KOPT-K1 (cell line): Measurements from ENCODE around the gene LDLRAD4.
"Not testable (repeated sequence)": the region's sequence is repeated elsewhere in the genome, so short reads cannot be mapped to it uniquely, and the experiment has no call there.

Experiments used
- H3K27ac ChIP-seq: fragments of 200-600 bp; sonication (generic); 2 replicates; pipeline ENCODE4 v1.5.1; 2016; ENCODE audit warnings: antibody characterized with exemption, mild to moderate bottlenecking, low read depth, low read length; ENCODE audit not compliant: poor library complexity, severe bottlenecking
- H3K36me3 ChIP-seq: fragments of 200-600 bp; sonication (generic); 2 replicates; pipeline ENCODE4 v1.5.1; 2017; ENCODE audit warnings: antibody characterized with exemption, mild to moderate bottlenecking, low read length, moderate library complexity; ENCODE audit not compliant: insufficient read depth
- H3K9me3 ChIP-seq: fragments of 200-600 bp; sonication (generic); 2 replicates; pipeline ENCODE4 v1.5.1; 2017; ENCODE audit warnings: antibody characterized with exemption, low read length, mild to moderate bottlenecking; ENCODE audit not compliant: insufficient read depth, poor library complexity, severe bottlenecking

Gene LDLRAD4

GRCh38 chr18:13589316-13589715, 370.8 kb downstream of the LDLRAD4 start:
- Histone ChIP-seq H3K9me3 (no peaks in the 10 kb centered on the region), H3K36me3 (peaks cover 46% of the 10 kb centered on the region), H3K27ac (peak overlapping the region; percentile 42)

GRCh38 chr18:13589943-13590342, 371.4 kb downstream of the LDLRAD4 start:
- Histone ChIP-seq H3K27ac (peak overlapping the region; percentile 42), H3K9me3 (peaks cover under 1% of the 10 kb centered on the region), H3K36me3 (peaks cover 39% of the 10 kb centered on the region)

- peaks cover 24% of the 10 kb centered on the region for H3K9me3 ChIP-seq
- H3K27ac ChIP-seq = peak overlapping the region; percentile 20
- H3K36me3 ChIP-seq = peaks cover 29% of the 10 kb centered on the region
These were observed 373.7 kb downstream of the LDLRAD4 start for GRCh38 chr18:13592246-13592645.

- Histone ChIP-seq H3K9me3 (peaks cover 43% of the 10 kb centered on the region), H3K27ac (no peak overlapping the region), H3K36me3 (peaks cover 34% of the 10 kb centered on the region)
These were observed 376.0 kb downstream of the LDLRAD4 start for GRCh38 chr18:13594551-13594950.

- H3K36me3 ChIP-seq = peaks cover 35% of the 10 kb centered on the region
- H3K27ac ChIP-seq = no peak overlapping the region
- peaks cover 43% of the 10 kb centered on the region for H3K9me3 ChIP-seq
These were observed 378.5 kb downstream of the LDLRAD4 start for GRCh38 chr18:13597068-13597467.

- Histone ChIP-seq H3K27ac (no peak overlapping the region), H3K9me3 (peaks cover 43% of the 10 kb centered on the region), H3K36me3 (peaks cover 31% of the 10 kb centered on the region)
These were observed 380.0 kb downstream of the LDLRAD4 start for GRCh38 chr18:13598591-13598990.

- Histone ChIP-seq H3K36me3 (peaks cover 27% of the 10 kb centered on the region), H3K9me3 (peaks cover 43% of the 10 kb centered on the region), H3K27ac (no peak overlapping the region)
These were observed 380.5 kb downstream of the LDLRAD4 start for GRCh38 chr18:13599031-13599430.

- peak overlapping the region; percentile 98 for H3K27ac ChIP-seq
- peaks cover 12% of the 10 kb centered on the region for H3K36me3 ChIP-seq
- H3K9me3 ChIP-seq = peaks cover 8% of the 10 kb centered on the region
These were observed 384.9 kb downstream of the LDLRAD4 start for GRCh38 chr18:13603304-13604019.

- peak overlapping the region; percentile 98 for H3K27ac ChIP-seq
- H3K36me3 ChIP-seq = peaks cover 5% of the 10 kb centered on the region
- H3K9me3 ChIP-seq = no peaks in the 10 kb centered on the region
These were observed 386.2 kb downstream of the LDLRAD4 start for GRCh38 chr18:13604786-13605185.

- Histone ChIP-seq H3K36me3 (peaks cover 5% of the 10 kb centered on the region), H3K27ac (peak overlapping the region; percentile 98), H3K9me3 (no peaks in the 10 kb centered on the region)
These were observed 386.9 kb downstream of the LDLRAD4 start for GRCh38 chr18:13605477-13605876.

- Histone ChIP-seq H3K36me3 (peaks cover 5% of the 10 kb centered on the region), H3K9me3 (no peaks in the 10 kb centered on the region), H3K27ac (peak overlapping the region; percentile 98)
These were observed 387.3 kb downstream of the LDLRAD4 start for GRCh38 chr18:13605901-13606300.

GRCh38 chr18:13606604-13607254, 388.2 kb downstream of the LDLRAD4 start:
- Histone ChIP-seq H3K36me3 (peaks cover 3% of the 10 kb centered on the region), H3K27ac (peak overlapping the region; percentile 98), H3K9me3 (no peaks in the 10 kb centered on the region)

GRCh38 chr18:13608024-13608562, 389.5 kb downstream of the LDLRAD4 start:
- H3K36me3 ChIP-seq, H3K9me3 ChIP-seq: not testable (repeated sequence)
- peak overlapping the region; percentile 98 for H3K27ac ChIP-seq

GRCh38 chr18:13608791-13609532, 390.4 kb downstream of the LDLRAD4 start:
- H3K9me3 ChIP-seq = no peaks in the 10 kb centered on the region
- H3K36me3 ChIP-seq = peaks cover 6% of the 10 kb centered on the region
- peak overlapping the region; percentile 98 for H3K27ac ChIP-seq

GRCh38 chr18:13610555-13611141, 392.1 kb downstream of the LDLRAD4 start:
- Histone ChIP-seq H3K9me3 (no peaks in the 10 kb centered on the region), H3K27ac (peak overlapping the region; percentile 98), H3K36me3 (peaks cover 18% of the 10 kb centered on the region)
